HepG2 (cell line): ENCODE results near the gene SLC25A23.

Experiments
- ATF3 ChIP-seq: sonication (generic); formaldehyde crosslinking; IDR thresholded peaks from 2 replicates; pipeline ENCODE4 v1.4.0; 2020; ENCODE audit warnings: missing genetic modification reagents
- ETV6 ChIP-seq: sonication (generic); formaldehyde crosslinking; conservative IDR thresholded peaks from 2 replicates; pipeline ENCODE4 v1.4.0; 2020; ENCODE audit warnings: missing genetic modification reagents
- GABPB1 ChIP-seq: IDR thresholded peaks from 2 replicates; pipeline ENCODE4 v1.6.1; 2016; ENCODE audit warnings: mild to moderate bottlenecking, missing genetic modification reagents, moderate library complexity, missing compliant biosample characterization
- IRF1 ChIP-seq: sonication (generic); formaldehyde crosslinking; IDR thresholded peaks from 2 replicates; pipeline ENCODE4 v1.4.0; 2020; ENCODE audit warnings: low read depth, mild to moderate bottlenecking, missing genetic modification reagents
- MYC ChIP-seq: sonication (generic); formaldehyde crosslinking; IDR thresholded peaks from 2 replicates; pipeline ENCODE4 v1.9.0; 2021; ENCODE audit warnings: missing genetic modification reagents, borderline replicate concordance
- PAF1 ChIP-seq: IDR thresholded peaks from 2 replicates; pipeline ENCODE4 v1.6.1; 2016; ENCODE audit warnings: missing genetic modification reagents, missing compliant biosample characterization
- POLR2AphosphoS5 ChIP-seq: IDR thresholded peaks from 2 replicates; pipeline ENCODE4 v1.6.1; 2012; ENCODE audit warnings: low read depth, low read length
- SIN3A ChIP-seq: IDR thresholded peaks from 2 replicates; pipeline ENCODE4 v1.6.1; 2011; ENCODE audit warnings: low read depth, mild to moderate bottlenecking, control low read depth, low read length, borderline replicate concordance
- TCF7 ChIP-seq: sonication (generic); IDR thresholded peaks from 2 replicates; pipeline ENCODE4 v1.6.1; 2016; ENCODE audit warnings: antibody characterized with exemption, low read depth
- ZNF547 ChIP-seq: sonication (generic); formaldehyde crosslinking; IDR thresholded peaks from 2 replicates; pipeline ENCODE4 v1.5.1; 2020; ENCODE audit warnings: mild to moderate bottlenecking, missing genetic modification reagents

- TF ChIP-seq GABPB1 (CRISPR knock-in tag): no peak
- no peak for TF ChIP-seq ATF3 (CRISPR knock-in tag)
- TF ChIP-seq MYC (CRISPR knock-in tag): no peak
- no peak for TF ChIP-seq POLR2AphosphoS5
- no peak for TF ChIP-seq ZNF547 (CRISPR knock-in tag)
- no peak for TF ChIP-seq PAF1 (CRISPR knock-in tag)
- TF ChIP-seq TCF7: no peak
- TF ChIP-seq IRF1 (CRISPR knock-in tag): no peak
- 0 out of 2 replicates have a peak, but pooled peaks have one; percentile 15 for TF ChIP-seq SIN3A
- no peak for TF ChIP-seq ETV6
These were observed 47.5 kb downstream of the SLC25A23 start for GRCh38 chr19:6412061-6412446.
